AG04449 (cell line): ENCODE measurements around the gene MS4A14.

Experiments
- CTCF ChIA-PET: fragments of 350-600 bp; formaldehyde crosslinking; extraction: SDS; loops from one replicate; lab custom pipeline; 2021; ENCODE audit warnings: antibody characterized with exemption; lab: Yijun Ruan, JAX
- POLR2A ChIA-PET: fragments of 400-600, 350-600 bp; formaldehyde crosslinking; extraction: SDS; loops from one replicate; lab custom pipeline; 2020; ENCODE audit warnings: antibody characterized with exemption, inconsistent platforms; lab: Yijun Ruan, JAX
- DNase-seq: peaks from one replicate; pipeline ENCODE4 v3.0.0-alpha.2; 2010; ENCODE audit warnings: low read depth, low spot score
- H3K4me3 ChIP-seq: 2 replicates; pipeline ENCODE4 v1.5.1; 2011; ENCODE audit warnings: low read depth, mild to moderate bottlenecking, control low read depth, low read length
- CTCF ChIP-seq: IDR thresholded peaks from one replicate; pipeline ENCODE4 v1.5.1; 2011; ENCODE audit warnings: mild to moderate bottlenecking, moderate library complexity, low read length, control low read depth, inconsistent platforms; ENCODE audit not compliant: insufficient read depth; ENCODE audit errors: missing control alignments

Gene MS4A14

GRCh38 chr11:60370811-60371298, 25.4 kb upstream of the MS4A14 start:
- DNase-seq, result no peak
- TF ChIP-seq CTCF, result no peak
- ChIA-PET CTCF (interaction anchor here (1.0 kb wide), 1 partner anchor 9 kb away, joined by 4 read pairs; no protein-coding TSS in a partner anchor), POLR2A (no interaction called here)
- no peak overlapping the region for H3K4me3 ChIP-seq

GRCh38 chr11:60371386-60371785, 24.9 kb upstream of the MS4A14 start:
- H3K4me3 ChIP-seq, result no peak overlapping the region
- ChIA-PET POLR2A (no interaction called here), CTCF (interaction anchor here (1.0 kb wide), 1 partner anchor 9 kb away, joined by 4 read pairs; no protein-coding TSS in a partner anchor)
- no peak for TF ChIP-seq CTCF
- no peak for DNase-seq

GRCh38 chr11:60371854-60372253, 24.4 kb upstream of the MS4A14 start:
- CTCF ChIA-PET, result no interaction called here
- TF ChIP-seq CTCF, result no peak
- H3K4me3 ChIP-seq, result no peak overlapping the region
- POLR2A ChIA-PET, result no interaction called here
- no peak for DNase-seq

GRCh38 chr11:60372767-60373166, 23.5 kb upstream of the MS4A14 start:
- ChIA-PET CTCF (no interaction called here), POLR2A (no interaction called here)
- H3K4me3 ChIP-seq, result no peak overlapping the region
- TF ChIP-seq CTCF, result no peak
- DNase-seq, result no peak

- POLR2A ChIA-PET, result no interaction called here
- no peak for DNase-seq
- TF ChIP-seq CTCF, result no peak
- CTCF ChIA-PET, result no interaction called here
- H3K4me3 ChIP-seq, result no peak overlapping the region
Measured at GRCh38 chr11:60375316-60375715, 20.9 kb upstream of the MS4A14 start.

- ChIA-PET CTCF (no interaction called here), POLR2A (no interaction called here)
- DNase-seq, result no peak
- no peak overlapping the region for H3K4me3 ChIP-seq
- no peak for TF ChIP-seq CTCF
Measured at GRCh38 chr11:60376601-60377000, 19.7 kb upstream of the MS4A14 start.
